Left ventricle myocardium inferior (tissue), 1 donor: ENCODE data around the gene NECTIN1. TPM values are rescaled to one million over a fixed set of nuclear protein-coding genes. Genes with fewer than 3 reads are reported as not detected.

ENCODE experiments used
- DNase-seq: peaks from one replicate; pipeline ENCODE4 v3.0.0-alpha.2; 2020
- H3K27ac ChIP-seq: fragments of 200-600 bp; replicated peaks from 2 replicates; pipeline ENCODE4 v1.8.0; 2021
- H3K27me3 ChIP-seq: fragments of 200-600 bp; 2 replicates; pipeline ENCODE4 v1.8.0; 2021; ENCODE audit warnings: low read depth
- H3K36me3 ChIP-seq: fragments of 200-600 bp; 2 replicates; pipeline ENCODE4 v1.8.0; 2021
- H3K4me1 ChIP-seq: fragments of 200-600 bp; 2 replicates; pipeline ENCODE4 v1.8.0; 2021
- H3K4me3 ChIP-seq: fragments of 200-600 bp; 2 replicates; pipeline ENCODE4 v1.8.0; 2021; ENCODE audit warnings: mild to moderate bottlenecking, moderate library complexity
- H3K9me3 ChIP-seq: fragments of 200-600 bp; replicated peaks from 2 replicates; pipeline ENCODE4 v1.8.0; 2021
- CTCF ChIP-seq: fragments of 200-600 bp; IDR thresholded peaks from 2 replicates; pipeline ENCODE4 v1.8.0; 2021; ENCODE audit warnings: antibody characterized with exemption, mild to moderate bottlenecking, borderline replicate concordance
- intact Hi-C: fragments of 100-400 bp; cut with micrococcal nuclease; formaldehyde crosslinking; loops from one replicate; pipeline ENCODE4 v1.11.0; 2022
- total RNA-seq: library from RNA; stranded (reverse); fragmentation: NEBNext Ultra II Directional; extraction: Animal tissue kit (Norgen Biotek cat#: 25700); gene quantifications from one replicate; pipeline ENCODE4 v1.2.1, GENCODE V29; 2021
- donor health status: DM: no; HTN: yes; CAD: no; lungs with severe emphysema.

NECTIN1 gene
- total RNA-seq, 1 donor from 2014 or later = 22.9 TPM

DNA sequence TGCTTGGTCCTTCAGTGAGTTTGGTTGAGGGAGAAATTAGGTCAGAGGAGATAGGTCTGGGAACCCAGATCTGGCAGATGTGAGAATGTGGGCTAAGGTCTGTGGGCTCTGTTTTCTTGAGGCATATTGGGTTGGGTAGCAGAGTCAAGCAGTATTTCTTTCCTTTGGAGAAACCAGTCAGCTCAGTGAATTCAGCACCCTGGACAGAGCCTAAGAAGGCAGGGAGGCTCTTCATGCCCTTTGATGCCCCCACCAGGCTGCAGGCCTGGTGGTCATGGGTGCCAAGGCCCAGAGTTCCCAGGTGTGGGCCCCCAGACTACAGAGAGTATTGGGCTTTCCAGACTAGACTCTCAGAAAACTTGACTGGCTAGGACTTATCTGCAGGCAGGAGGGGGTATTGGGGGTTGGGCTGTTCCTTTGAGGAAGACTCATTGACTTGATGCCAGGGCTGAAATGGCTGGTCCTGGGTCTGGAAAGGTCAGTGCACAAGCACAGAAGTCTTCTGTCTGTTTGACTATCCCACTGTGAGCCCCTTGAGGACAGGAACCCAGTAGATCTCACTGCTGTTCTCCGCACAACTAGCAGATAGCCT is 45.3 kb upstream of the NECTIN1 start:
- no peak for DNase-seq
- peaks cover 11% of the 10 kb centered on the region for H3K4me1 ChIP-seq
- intact Hi-C loops = no loop called here
- H3K9me3 ChIP-seq = no peaks in the 10 kb centered on the region
- no peaks in the 10 kb centered on the region for H3K36me3 ChIP-seq
- H3K4me3 ChIP-seq = no peak overlapping the region
- H3K27me3 ChIP-seq = no peaks in the 10 kb centered on the region
- TF ChIP-seq CTCF = no peak
- no peak overlapping the region for H3K27ac ChIP-seq

- TF ChIP-seq CTCF = no peak
- no peaks in the 10 kb centered on the region for H3K36me3 ChIP-seq
- H3K27me3 ChIP-seq = peaks cover 1% of the 10 kb centered on the region
- DNase-seq = no peak
- H3K4me3 ChIP-seq = no peak overlapping the region
- no peaks in the 10 kb centered on the region for H3K4me1 ChIP-seq
- H3K9me3 ChIP-seq = peaks cover 4% of the 10 kb centered on the region
- intact Hi-C loops = no loop called here
- H3K27ac ChIP-seq = no peak overlapping the region
Observed at GRCh38 chr11:119772641-119773415, 43.8 kb upstream of the NECTIN1 start.

DNA sequence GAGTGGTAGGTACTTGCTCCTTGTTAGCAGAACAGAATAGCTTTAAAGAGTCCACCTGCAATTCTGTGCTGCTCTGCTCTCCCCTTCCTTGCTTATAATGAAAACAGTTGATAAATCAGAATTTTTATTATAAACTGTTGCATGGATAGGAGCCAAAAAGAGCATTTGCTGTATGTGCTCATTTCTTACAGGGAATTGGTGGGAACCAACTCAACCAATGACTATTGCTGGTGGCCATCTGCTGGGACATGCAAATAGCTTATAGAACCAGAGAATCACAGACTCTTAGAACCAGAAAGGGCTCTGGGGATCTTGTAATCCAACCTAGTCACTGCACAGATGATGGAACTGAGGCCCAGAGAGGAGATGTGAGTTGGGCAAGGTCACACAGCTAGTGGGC is 43.1 kb upstream of the NECTIN1 start:
- TF ChIP-seq CTCF = no peak
- intact Hi-C loops = no loop called here
- H3K27me3 ChIP-seq = peaks cover 9% of the 10 kb centered on the region
- no peak overlapping the region for H3K27ac ChIP-seq
- no peaks in the 10 kb centered on the region for H3K4me1 ChIP-seq
- H3K9me3 ChIP-seq = peaks cover 11% of the 10 kb centered on the region
- no peaks in the 10 kb centered on the region for H3K36me3 ChIP-seq
- no peak overlapping the region for H3K4me3 ChIP-seq
- DNase-seq = no peak

GRCh38 chr11:119771172-119771770 is 42.3 kb upstream of the NECTIN1 start:
- no peaks in the 10 kb centered on the region for H3K36me3 ChIP-seq
- intact Hi-C loops = no loop called here
- H3K27ac ChIP-seq = no peak overlapping the region
- H3K9me3 ChIP-seq = peaks cover 16% of the 10 kb centered on the region
- peaks cover 9% of the 10 kb centered on the region for H3K27me3 ChIP-seq
- TF ChIP-seq CTCF = no peak
- H3K4me1 ChIP-seq = no peaks in the 10 kb centered on the region
- no peak for DNase-seq
- no peak overlapping the region for H3K4me3 ChIP-seq

GRCh38 chr11:119765628-119766027 is 36.6 kb upstream of the NECTIN1 start:
- Histone ChIP-seq H3K27me3 (peaks cover 9% of the 10 kb centered on the region), H3K27ac (no peak overlapping the region), H3K9me3 (peaks cover 19% of the 10 kb centered on the region), H3K4me3 (no peak overlapping the region), H3K4me1 (peaks cover 10% of the 10 kb centered on the region), H3K36me3 (no peaks in the 10 kb centered on the region)
- no peak for DNase-seq
- intact Hi-C loops = no loop called here
- no peak for TF ChIP-seq CTCF
